GM12878 (cell line): ENCODE data around the gene SPCS3. TPM values are rescaled to one million over a fixed set of nuclear protein-coding genes. Genes with fewer than 3 reads are reported as not detected.

ENCODE experiments used
- BCL11A ChIP-seq: IDR thresholded peaks from 2 replicates; pipeline ENCODE4 v1.6.1; 2011; ENCODE audit warnings: low read depth, low read length
- CBX5 ChIP-seq: sonication (generic); IDR thresholded peaks from 2 replicates; pipeline ENCODE4 v1.6.1; 2016; ENCODE audit warnings: low read depth, moderate library complexity, mild to moderate bottlenecking, inconsistent platforms
- CREB1 ChIP-seq: IDR thresholded peaks from 2 replicates; pipeline ENCODE4 v1.6.1; 2012; ENCODE audit warnings: low read depth, mild to moderate bottlenecking, inconsistent platforms
- HCFC1 ChIP-seq: fragments of 150-350 bp; IDR thresholded peaks from 2 replicates; pipeline ENCODE4 v1.6.1; 2014; ENCODE audit warnings: low read length
- IRF4 ChIP-seq: IDR thresholded peaks from 2 replicates; pipeline ENCODE4 v1.6.1; 2011; ENCODE audit warnings: low read depth, low read length
- JUNB ChIP-seq: IDR thresholded peaks from 2 replicates; pipeline ENCODE4 v1.6.1; 2016; ENCODE audit warnings: antibody characterized with exemption, mild to moderate bottlenecking
- MEF2A ChIP-seq: IDR thresholded peaks from 2 replicates; pipeline ENCODE4 v1.6.1; 2011; ENCODE audit warnings: low read depth, mild to moderate bottlenecking, low read length, moderate library complexity; ENCODE audit not compliant: insufficient read depth
- MEF2B ChIP-seq: fragments of 450-650 bp; IDR thresholded peaks from 2 replicates; pipeline ENCODE4 v1.6.1; 2018; ENCODE audit warnings: mild to moderate bottlenecking, moderate library complexity; ENCODE audit not compliant: partially characterized antibody, poor library complexity, severe bottlenecking
- MTA2 ChIP-seq: fragments of 450-650 bp; IDR thresholded peaks from 2 replicates; pipeline ENCODE4 v1.6.1; 2016; ENCODE audit warnings: low read depth, mild to moderate bottlenecking, moderate library complexity
- NFIC ChIP-seq: IDR thresholded peaks from 2 replicates; pipeline ENCODE4 v1.6.1; 2012; ENCODE audit warnings: low read depth, mild to moderate bottlenecking, inconsistent platforms, low read length, moderate library complexity
- NR2C2 ChIP-seq: IDR thresholded peaks from 2 replicates; pipeline ENCODE4 v1.6.1; 2011; ENCODE audit warnings: borderline replicate concordance, low read depth; ENCODE audit not compliant: control insufficient read depth, insufficient read length
- SMAD1 ChIP-seq: fragments of 450-650 bp; IDR thresholded peaks from 2 replicates; pipeline ENCODE4 v1.6.1; 2018; ENCODE audit warnings: mild to moderate bottlenecking, low read depth; ENCODE audit not compliant: partially characterized antibody
- ZNF24 ChIP-seq: fragments of 450-650 bp; IDR thresholded peaks from 2 replicates; pipeline ENCODE4 v1.6.1; 2017; ENCODE audit warnings: antibody characterized with exemption, mild to moderate bottlenecking
- ZZZ3 ChIP-seq: IDR thresholded peaks from 2 replicates; pipeline ENCODE4 v1.6.1; 2011; ENCODE audit warnings: low read depth; ENCODE audit not compliant: control insufficient read depth, insufficient read length
- polyA plus RNA-seq, 11 experiments: library from polyadenylated mRNA; depleted of rRNA in 4 of 11; unstranded in 6 of 11; stranded (reverse) in 5 of 11; fragments of >200 nt; fragmentation: Nextera tagmentation in 4 of 11; fragmentation: Illumina TruSeq in 1 of 11; extraction: Ambion mirVana in 4 of 11; extraction: Trizol in 1 of 11; gene quantifications; 1 replicate in 1 of 11; 2 replicates in 10 of 11; pipeline versions ENCODE4 v1.2.1 to v1.2.3, GENCODE V29; 2011 to 2016; ENCODE audit warnings: inconsistent platforms in 2 of 11, missing spikeins in 2 of 11, low read depth in 1 of 11
- total RNA-seq, 4 experiments: library from RNA; depleted of rRNA in 3 of 4; stranded (reverse); fragments of >200 nt in 3 of 4; fragmentation: Illumina TruSeq in 1 of 4; extraction: Trizol in 1 of 4; gene quantifications; 2 replicates each; pipeline versions ENCODE4 v1.2.1 to v1.2.3, GENCODE V29; 2013 to 2021
- TF ChIP-seq, protein P1 (sequence below): fragments of 450-650 bp; IDR thresholded peaks from 2 replicates; pipeline ENCODE4 v1.6.1; 2016; ENCODE audit warnings: mild to moderate bottlenecking, moderate library complexity, borderline replicate concordance

Gene SPCS3
- total and polyA plus RNA-seq, 10 of the 15 experiments (the other 5 are each of a cell fraction or from before 2014, with no cell fraction given) = 50.0 to 151 (median 76.4) TPM

DNA sequence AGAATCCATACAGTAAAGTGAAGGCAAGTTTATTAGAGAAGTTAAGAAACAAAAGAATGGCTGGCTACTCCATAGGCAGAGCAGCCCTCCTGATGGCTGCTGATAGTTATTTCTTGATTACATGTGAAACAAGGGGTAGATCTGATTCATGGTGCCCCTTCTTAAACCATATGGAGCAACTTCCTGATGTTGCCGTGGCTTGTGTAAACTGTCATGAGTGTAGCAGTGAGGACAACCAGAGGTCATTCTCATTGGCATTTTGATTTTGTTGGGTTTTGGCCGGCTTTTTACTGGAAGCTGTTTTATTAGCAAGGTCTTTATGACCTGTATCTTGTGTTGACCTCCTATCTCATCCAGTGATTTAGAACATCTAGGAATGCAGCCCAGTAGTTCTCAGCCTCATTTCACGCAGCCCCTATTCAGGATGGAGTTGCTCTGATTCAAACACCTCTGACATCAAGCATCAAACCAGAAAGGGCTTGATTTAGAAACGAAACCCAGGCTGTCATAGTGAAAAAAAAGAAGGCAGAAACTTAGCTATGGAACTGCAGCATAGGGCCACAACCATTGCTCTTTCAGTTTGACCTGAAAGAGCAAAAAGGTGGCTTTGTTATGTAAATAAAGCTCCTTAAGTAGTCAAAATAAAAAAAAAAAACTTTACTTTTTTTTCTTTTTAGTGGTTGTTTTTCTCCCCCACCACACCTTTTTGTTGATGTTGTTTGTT is 37.8 kb downstream of the SPCS3 start (continued):
- TF ChIP-seq MEF2B (peak; percentile 24), IRF4 (0 out of 2 replicates have a peak, but pooled peaks have one; percentile 11), SMAD1 (no peak), JUNB (peak; percentile 62), ZNF24 (no peak), MTA2 (no peak), CREB1 (peak; percentile 37; the same call in 1 of the 2 replicates), ZZZ3 (no peak), BCL11A (0 out of 2 replicates have a peak, but pooled peaks have one; percentile 12), HCFC1 (no peak), MEF2A (peak; percentile 83), NFIC (peak; percentile 50; the same call in 1 of the 2 replicates), CBX5 (0 out of 2 replicates have a peak, but pooled peaks have one; percentile 13), NR2C2 (no peak)
- TF ChIP-seq, protein P1, sequence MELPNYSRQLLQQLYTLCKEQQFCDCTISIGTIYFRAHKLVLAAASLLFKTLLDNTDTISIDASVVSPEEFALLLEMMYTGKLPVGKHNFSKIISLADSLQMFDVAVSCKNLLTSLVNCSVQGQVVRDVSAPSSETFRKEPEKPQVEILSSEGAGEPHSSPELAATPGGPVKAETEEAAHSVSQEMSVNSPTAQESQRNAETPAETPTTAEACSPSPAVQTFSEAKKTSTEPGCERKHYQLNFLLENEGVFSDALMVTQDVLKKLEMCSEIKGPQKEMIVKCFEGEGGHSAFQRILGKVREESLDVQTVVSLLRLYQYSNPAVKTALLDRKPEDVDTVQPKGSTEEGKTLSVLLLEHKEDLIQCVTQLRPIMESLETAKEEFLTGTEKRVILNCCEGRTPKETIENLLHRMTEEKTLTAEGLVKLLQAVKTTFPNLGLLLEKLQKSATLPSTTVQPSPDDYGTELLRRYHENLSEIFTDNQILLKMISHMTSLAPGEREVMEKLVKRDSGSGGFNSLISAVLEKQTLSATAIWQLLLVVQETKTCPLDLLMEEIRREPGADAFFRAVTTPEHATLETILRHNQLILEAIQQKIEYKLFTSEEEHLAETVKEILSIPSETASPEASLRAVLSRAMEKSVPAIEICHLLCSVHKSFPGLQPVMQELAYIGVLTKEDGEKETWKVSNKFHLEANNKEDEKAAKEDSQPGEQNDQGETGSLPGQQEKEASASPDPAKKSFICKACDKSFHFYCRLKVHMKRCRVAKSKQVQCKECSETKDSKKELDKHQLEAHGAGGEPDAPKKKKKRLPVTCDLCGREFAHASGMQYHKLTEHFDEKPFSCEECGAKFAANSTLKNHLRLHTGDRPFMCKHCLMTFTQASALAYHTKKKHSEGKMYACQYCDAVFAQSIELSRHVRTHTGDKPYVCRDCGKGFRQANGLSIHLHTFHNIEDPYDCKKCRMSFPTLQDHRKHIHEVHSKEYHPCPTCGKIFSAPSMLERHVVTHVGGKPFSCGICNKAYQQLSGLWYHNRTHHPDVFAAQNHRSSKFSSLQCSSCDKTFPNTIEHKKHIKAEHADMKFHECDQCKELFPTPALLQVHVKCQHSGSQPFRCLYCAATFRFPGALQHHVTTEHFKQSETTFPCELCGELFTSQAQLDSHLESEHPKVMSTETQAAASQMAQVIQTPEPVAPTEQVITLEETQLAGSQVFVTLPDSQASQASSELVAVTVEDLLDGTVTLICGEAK = 0 out of 2 replicates have a peak, but pooled peaks have one; percentile 29
